ENCODE measurements around the gene SLC6A1.

SLC6A1 gene

GRCh38 chr3:10970306-10970960 lies 22.1 kb upstream of the SLC6A1 start:
- DNase-seq (ENCODE audit: low read depth, low spot score) = no peak

GRCh38 chr3:10972072-10972782 lies 20.3 kb upstream of the SLC6A1 start:
- no peak for DNase-seq (ENCODE audit: low read depth, low spot score)

- DNase-seq (ENCODE audit: low read depth, low spot score) = no peak
Measured at GRCh38 chr3:10973046-10973595, 19.4 kb upstream of the SLC6A1 start.

- no peak for DNase-seq (ENCODE audit: low read depth, low spot score)
Measured at GRCh38 chr3:10974131-10974530, 18.4 kb upstream of the SLC6A1 start.

GRCh38 chr3:10974746-10975375 lies 17.7 kb upstream of the SLC6A1 start:
- no peak for DNase-seq (ENCODE audit: low read depth, low spot score)

DNA sequence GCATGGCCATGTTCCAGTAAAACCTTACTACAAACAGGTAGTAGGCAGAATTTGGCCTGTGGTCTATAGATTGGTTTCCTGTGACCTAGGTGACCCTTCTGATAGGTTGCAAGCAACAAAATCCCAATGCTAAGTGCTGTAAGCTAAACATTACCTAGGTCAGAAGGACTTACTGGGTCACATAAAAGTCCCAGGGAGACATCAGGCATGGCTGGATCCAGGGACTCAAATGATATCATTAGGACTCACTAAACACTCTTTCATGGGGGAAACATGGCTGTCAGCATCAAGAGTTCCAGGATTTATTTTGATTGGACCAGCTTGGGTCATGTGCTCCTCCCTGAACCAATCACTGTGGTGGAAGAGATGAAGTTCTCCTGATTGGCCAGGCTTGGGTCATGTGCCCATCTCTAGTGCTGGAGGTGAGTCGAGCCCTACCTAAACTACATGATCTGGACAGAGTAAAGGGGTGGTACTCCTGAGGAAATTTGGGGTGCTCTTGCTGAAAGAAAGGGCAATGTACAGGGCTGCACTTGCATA lies 16.8 kb upstream of the SLC6A1 start:
- DNase-seq (ENCODE audit: low read depth, low spot score) = no peak

GRCh38 chr3:10976770-10977169 lies 15.8 kb upstream of the SLC6A1 start:
- no peak for DNase-seq (ENCODE audit: low read depth, low spot score)

DNA sequence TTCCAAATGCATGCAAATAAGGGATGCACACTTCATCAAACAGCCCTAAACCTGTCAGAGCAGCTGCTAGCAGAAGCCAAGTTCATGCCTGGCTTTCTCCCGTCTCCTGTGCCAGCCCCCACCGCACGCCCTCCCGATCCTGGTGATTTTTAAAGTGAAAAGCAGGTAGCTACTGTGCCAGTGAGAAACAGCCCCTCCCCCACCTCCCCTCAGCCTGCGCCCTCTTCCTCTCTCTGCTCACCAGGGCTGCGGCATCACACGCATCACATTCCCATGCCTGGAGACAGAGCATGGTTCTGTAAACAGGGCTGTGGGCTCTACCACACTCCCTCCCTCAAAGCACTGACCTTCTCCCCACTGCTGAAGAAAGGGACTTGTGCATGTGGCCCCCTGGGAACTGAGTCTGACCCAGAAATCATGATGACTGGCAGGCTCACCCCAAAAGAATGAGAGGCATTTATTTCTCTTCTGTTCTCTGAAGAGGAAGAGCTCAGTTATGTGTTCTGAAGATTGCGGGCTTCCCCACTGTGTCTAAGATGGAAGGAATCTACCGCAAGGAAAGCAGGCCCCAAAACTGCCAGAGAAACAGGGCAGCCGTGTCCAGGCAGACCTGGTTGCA lies 14.5 kb upstream of the SLC6A1 start:
- no peak for DNase-seq (ENCODE audit: low read depth, low spot score)

GRCh38 chr3:10978956-10979355 lies 13.6 kb upstream of the SLC6A1 start:
- no peak for DNase-seq (ENCODE audit: low read depth, low spot score)

DNA sequence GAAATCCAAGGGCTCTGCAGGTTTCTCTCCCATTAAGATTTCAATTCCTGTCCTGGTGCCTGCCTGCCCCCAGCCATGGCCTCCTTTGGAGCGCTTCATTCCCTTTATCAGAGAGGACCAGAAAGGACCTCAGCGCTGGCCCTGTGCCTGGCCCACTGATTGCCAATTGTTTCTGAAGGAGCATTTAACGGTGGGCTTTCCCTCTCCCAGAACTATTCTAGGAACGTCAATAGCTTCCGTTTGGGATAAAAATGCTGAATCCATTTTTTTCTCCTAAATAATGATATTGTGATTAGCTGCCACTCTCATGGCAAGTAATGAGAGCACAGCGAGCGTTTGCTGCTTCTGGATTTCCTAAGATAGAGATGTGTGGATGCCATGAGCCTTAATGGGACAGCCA lies 12.2 kb upstream of the SLC6A1 start:
- no peak for DNase-seq (ENCODE audit: low read depth, low spot score)

GRCh38 chr3:10981031-10981430 lies 11.5 kb upstream of the SLC6A1 start:
- no peak for DNase-seq (ENCODE audit: low read depth, low spot score)

DNA sequence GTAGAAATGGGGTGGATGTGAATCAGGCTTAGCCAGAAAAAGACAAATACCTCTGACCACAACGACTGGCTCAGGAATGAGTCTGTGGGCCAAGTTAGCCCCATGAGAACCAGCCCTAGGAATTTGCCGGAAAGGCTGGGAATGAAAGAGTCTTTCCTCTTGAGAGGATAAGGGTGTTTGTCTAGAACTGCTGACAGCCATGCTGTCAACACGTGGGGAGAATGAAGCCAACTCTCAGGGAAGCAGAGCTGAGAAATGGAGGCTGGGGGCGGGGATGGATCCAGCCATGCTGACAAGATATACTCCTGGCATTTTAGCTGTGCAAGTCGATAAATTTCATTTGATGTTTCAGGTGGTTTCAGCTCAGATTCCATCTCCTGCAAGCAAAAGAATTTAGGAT lies 10.6 kb upstream of the SLC6A1 start:
- DNase-seq (ENCODE audit: low read depth, low spot score) = no peak

GRCh38 chr3:10982782-10983181 lies 9.8 kb upstream of the SLC6A1 start:
- DNase-seq (ENCODE audit: low read depth, low spot score) = no peak

DNA sequence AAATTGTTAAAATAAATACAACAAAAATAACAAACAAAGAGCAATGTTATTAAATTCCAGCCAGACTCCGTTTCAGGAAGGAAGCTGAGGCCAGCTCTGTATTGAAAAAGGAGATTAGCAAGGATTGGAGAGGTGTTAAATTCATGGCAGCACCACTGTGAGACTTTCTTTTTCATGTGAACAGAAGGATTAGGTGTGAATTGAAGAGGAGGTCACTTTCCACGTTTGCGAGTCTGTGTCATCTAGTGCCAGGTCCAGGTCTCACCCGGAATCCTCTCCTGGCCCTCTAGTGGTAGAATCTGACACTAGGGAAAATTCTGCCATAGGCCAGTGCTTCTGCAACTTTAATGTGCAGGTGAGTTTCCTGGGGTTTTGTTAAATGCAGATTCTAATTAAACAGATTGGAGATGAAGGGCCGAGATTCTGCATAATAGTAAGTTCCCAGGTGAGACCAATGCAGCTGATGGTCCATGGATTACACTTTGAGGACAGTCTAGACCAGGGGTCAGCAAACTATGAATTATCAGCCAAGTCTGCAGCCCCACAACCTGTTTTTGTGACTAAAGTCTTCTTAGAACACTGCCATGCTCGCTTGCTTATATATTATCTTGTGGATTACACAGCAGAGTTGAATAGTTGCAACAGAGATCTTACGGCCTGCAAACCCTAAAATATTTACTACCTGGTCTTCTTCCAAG lies 9.2 kb upstream of the SLC6A1 start:
- no peak for DNase-seq (ENCODE audit: low read depth, low spot score)

DNA sequence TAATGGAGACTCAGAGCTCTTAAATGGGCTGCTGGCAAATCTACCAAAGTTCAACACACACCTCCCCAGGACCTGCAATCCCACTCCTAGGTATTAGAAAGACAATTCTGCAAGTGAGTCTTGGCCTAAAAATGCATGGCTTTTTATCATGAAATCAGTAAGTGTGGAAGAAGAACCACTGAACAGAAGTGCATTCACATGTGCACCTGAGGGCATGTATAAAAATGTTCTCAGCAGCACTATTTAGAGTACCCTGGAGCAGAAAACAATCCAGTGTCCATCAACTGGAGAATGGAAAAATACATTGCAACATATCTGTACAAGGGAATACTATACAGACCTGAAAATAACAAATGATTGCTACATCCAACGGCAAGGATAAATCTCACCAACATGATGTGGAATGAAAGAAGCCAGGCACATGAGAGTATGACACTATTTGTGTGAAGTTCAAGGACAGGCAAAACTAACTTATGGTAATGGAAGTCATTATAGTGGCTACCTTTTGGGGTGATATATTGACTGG lies 8.1 kb upstream of the SLC6A1 start:
- DNase-seq (ENCODE audit: low read depth, low spot score) = no peak

- DNase-seq (ENCODE audit: low read depth, low spot score) = no peak
Measured at GRCh38 chr3:10985181-10985580, 7.4 kb upstream of the SLC6A1 start.

GRCh38 chr3:10986592-10986991 lies 6.0 kb upstream of the SLC6A1 start:
- no peak for DNase-seq (ENCODE audit: low read depth, low spot score)

DNA sequence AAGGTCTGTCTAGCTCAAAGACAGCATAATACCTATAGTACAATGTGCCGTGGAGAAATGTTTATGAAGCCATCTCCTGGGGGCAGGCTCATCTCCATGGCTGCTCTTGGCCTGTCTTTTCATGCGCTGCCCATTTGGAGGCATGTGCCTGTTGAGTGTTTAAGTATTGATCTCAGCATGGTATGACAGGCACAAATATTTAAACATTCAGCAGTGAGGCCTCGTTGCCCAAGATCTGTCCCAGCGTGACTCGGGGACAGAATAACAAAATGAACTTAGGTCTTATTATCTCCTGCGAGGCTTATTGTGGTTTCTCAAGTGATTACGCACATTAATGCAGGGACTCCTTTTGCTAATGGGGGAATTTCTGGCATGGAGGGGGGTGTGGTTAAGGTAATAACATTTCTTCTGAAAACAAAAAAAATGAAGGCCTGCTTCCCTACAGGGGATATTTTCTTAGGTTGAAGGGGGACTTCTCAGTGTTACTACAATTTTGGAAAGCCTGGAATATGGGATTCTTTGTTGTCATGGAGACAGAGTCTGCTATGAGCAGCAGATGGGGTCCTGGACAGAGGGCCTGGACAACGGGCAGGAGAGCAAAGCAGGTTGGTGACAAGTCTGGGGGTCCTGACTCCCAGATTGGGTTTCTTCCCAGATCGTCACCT lies 4.4 kb upstream of the SLC6A1 start:
- no peak for DNase-seq (ENCODE audit: low read depth, low spot score)

- DNase-seq (ENCODE audit: low read depth, low spot score) = no peak
Measured at GRCh38 chr3:10988991-10989484, 3.5 kb upstream of the SLC6A1 start.

DNA sequence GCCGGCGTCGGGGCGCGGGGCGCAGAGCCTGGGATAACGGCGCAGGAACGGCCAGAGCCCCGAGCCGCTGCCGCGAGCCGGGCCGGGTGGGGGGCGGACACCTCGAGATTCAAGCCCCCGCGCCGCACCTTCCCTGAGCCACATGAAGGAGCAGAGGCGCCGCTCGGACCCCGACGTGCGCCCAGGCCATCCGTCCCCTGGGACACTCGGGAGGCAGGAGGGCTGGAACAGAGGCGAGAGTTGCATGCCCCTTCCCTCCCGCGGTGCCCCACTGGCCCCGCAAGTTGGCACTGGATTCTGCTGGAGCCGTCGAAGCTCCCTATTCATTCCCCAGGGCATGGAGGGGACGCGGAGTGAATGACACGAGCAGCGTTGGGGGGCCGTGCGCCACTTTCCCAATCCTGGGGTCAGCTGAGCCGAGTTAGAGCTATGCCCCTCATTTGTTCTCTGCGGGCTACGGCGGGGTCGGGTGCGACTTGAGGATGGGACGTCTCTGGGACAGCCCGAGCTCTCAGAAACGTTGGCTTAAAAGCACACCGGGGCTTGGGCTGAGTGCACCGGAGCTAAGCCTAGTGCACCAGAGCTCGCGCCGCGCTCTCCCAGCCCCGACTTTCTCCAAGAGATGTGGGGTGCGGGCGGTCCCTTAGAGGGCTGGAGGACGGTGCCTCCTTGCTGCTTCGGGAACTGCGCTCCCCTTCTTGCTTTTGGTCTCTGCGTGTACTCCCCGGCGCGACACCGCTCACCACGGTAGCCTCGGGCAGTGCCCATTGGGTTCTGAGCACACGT lies 588 bp downstream of the SLC6A1 start:
- no peak for DNase-seq (ENCODE audit: low read depth, low spot score)
